ENCODE measurements around the gene SREBF1. TPM values are rescaled to one million over a fixed set of nuclear protein-coding genes. Genes with fewer than 3 reads are reported as not detected.

Gene SREBF1
- total RNA-seq, 1 donor from 2014 or later, result 28.8 TPM

Other genes starting within 250 kb of the SREBF1 start
- gene PEMT, start 245.3 kb downstream of the SREBF1 start, total RNA-seq, result 24.7 and 41.5 TPM in 2 replicates
- gene RAI1, start 155.5 kb downstream of the SREBF1 start, total RNA-seq, result 10.4 and 17.9 TPM in 2 replicates
- 21.6 and 30.0 TPM in 2 replicates for gene TOM1L2, start 135.4 kb upstream of the SREBF1 start, total RNA-seq
- 1.5 and 2.5 TPM in 2 replicates for gene DRC3, start 135.9 kb upstream of the SREBF1 start, total RNA-seq
- gene ATPAF2, start 202.2 kb upstream of the SREBF1 start, total RNA-seq, result 21.2 and 21.3 TPM in 2 replicates
- 6.3 and 8.8 TPM in 2 replicates for gene GID4, start 202.4 kb upstream of the SREBF1 start, total RNA-seq

Data from dermis blood vessel endothelial cell (primary cell).